GM12878 (cell line): ENCODE measurements around the gene DHDH. TPM values are rescaled to one million over a fixed set of nuclear protein-coding genes. Genes with fewer than 3 reads are reported as not detected.
A peak's percentile ranks its signal among the peaks of the same experiment; 100 is the strongest.

Experiments used
- FOS ChIP-seq: IDR thresholded peaks from 3 replicates; pipeline ENCODE4 v1.6.1; 2011; ENCODE audit warnings: borderline replicate concordance; ENCODE audit not compliant: insufficient read length; ENCODE audit errors: extremely low read depth
- HDAC2 ChIP-seq: fragments of 200-600 bp; sonication (generic); IDR thresholded peaks from 2 replicates; pipeline ENCODE4 v1.6.1; 2017
- HDGF ChIP-seq: fragments of 450-650 bp; IDR thresholded peaks from 2 replicates; pipeline ENCODE4 v1.6.1; 2016; ENCODE audit warnings: antibody characterized with exemption
- KAT2A ChIP-seq: conservative IDR thresholded peaks from 2 replicates; pipeline ENCODE4 v1.6.1; 2011; ENCODE audit warnings: low read depth, low read length; ENCODE audit not compliant: control insufficient read depth
- KLF5 ChIP-seq: fragments of 450-650 bp; IDR thresholded peaks from 2 replicates; pipeline ENCODE4 v1.6.1; 2014; ENCODE audit warnings: mild to moderate bottlenecking; ENCODE audit not compliant: partially characterized antibody
- MTA2 ChIP-seq: fragments of 450-650 bp; IDR thresholded peaks from 2 replicates; pipeline ENCODE4 v1.6.1; 2016; ENCODE audit warnings: low read depth, mild to moderate bottlenecking, moderate library complexity
- RB1 ChIP-seq: fragments of 450-650 bp; formaldehyde crosslinking; IDR thresholded peaks from 2 replicates; pipeline ENCODE4 v1.6.1; 2017; ENCODE audit warnings: mild to moderate bottlenecking, borderline replicate concordance
- TARDBP ChIP-seq: IDR thresholded peaks from 2 replicates; pipeline ENCODE4 v1.6.1; 2016; ENCODE audit warnings: borderline replicate concordance
- ZNF207 ChIP-seq: fragments of 450-650 bp; IDR thresholded peaks from 2 replicates; pipeline ENCODE4 v1.6.1; 2014; ENCODE audit warnings: antibody characterized with exemption, mild to moderate bottlenecking, borderline replicate concordance
- polyA plus RNA-seq, 11 experiments: library from polyadenylated mRNA; depleted of rRNA in 4 of 11; unstranded in 6 of 11; stranded (reverse) in 5 of 11; fragments of >200 nt; fragmentation: Nextera tagmentation in 4 of 11; fragmentation: Illumina TruSeq in 1 of 11; extraction: Ambion mirVana in 4 of 11; extraction: Trizol in 1 of 11; gene quantifications; 1 replicate in 1 of 11; 2 replicates in 10 of 11; pipeline versions ENCODE4 v1.2.1 to v1.2.3, GENCODE V29; 2011 to 2016; ENCODE audit warnings: inconsistent platforms in 2 of 11, missing spikeins in 2 of 11, low read depth in 1 of 11
- total RNA-seq, 4 experiments: library from RNA; depleted of rRNA in 3 of 4; stranded (reverse); fragments of >200 nt in 3 of 4; fragmentation: Illumina TruSeq in 1 of 4; extraction: Trizol in 1 of 4; gene quantifications; 2 replicates each; pipeline versions ENCODE4 v1.2.1 to v1.2.3, GENCODE V29; 2013 to 2021
- TF ChIP-seq, protein P1 (sequence below): fragments of 450-650 bp; IDR thresholded peaks from 2 replicates; pipeline ENCODE4 v1.6.1; 2018; ENCODE audit warnings: mild to moderate bottlenecking, low read depth, moderate library complexity; ENCODE audit not compliant: partially characterized antibody
- TF ChIP-seq, protein P2 (sequence below): fragments of 450-650 bp; IDR thresholded peaks from 2 replicates; pipeline ENCODE4 v1.6.1; 2016; ENCODE audit warnings: mild to moderate bottlenecking
- TF ChIP-seq, protein P3 (sequence below): fragments of 450-650 bp; IDR thresholded peaks from 2 replicates; pipeline ENCODE4 v1.6.1; 2017; ENCODE audit warnings: low read depth, mild to moderate bottlenecking, moderate library complexity

DHDH gene
- total and polyA plus RNA-seq, 10 of the 15 experiments (the other 5 are each of a cell fraction or from before 2014, with no cell fraction given) = 0.13 to 0.21 (median 0.15) TPM; not detected in 7

DNA sequence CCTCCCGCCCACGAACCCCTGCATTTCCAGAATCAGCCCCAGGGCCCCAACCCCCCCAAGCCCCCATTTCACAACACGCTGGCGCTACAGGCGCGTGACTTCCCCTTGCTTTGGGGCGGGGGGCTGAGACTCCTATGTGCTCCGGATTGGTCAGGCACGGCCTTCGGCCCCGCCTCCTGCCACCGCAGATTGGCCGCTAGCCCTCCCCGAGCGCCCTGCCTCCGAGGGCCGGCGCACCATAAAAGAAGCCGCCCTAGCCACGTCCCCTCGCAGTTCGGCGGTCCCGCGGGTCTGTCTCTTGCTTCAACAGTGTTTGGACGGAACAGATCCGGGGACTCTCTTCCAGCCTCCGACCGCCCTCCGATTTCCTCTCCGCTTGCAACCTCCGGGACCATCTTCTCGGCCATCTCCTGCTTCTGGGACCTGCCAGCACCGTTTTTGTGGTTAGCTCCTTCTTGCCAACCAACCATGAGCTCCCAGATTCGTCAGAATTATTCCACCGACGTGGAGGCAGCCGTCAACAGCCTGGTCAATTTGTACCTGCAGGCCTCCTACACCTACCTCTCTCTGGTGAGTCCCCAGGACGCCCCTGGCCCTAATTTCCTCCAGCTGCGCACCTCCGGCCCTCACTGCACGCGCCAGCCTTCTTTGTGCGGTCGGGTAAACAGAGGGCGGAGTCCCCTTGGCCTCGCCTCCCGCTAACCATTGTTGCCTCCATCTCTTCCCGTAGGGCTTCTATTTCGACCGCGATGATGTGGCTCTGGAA, 31.7 kb downstream of the DHDH start, which contains the start of gene FTL (continued):
- TF ChIP-seq, protein P1, sequence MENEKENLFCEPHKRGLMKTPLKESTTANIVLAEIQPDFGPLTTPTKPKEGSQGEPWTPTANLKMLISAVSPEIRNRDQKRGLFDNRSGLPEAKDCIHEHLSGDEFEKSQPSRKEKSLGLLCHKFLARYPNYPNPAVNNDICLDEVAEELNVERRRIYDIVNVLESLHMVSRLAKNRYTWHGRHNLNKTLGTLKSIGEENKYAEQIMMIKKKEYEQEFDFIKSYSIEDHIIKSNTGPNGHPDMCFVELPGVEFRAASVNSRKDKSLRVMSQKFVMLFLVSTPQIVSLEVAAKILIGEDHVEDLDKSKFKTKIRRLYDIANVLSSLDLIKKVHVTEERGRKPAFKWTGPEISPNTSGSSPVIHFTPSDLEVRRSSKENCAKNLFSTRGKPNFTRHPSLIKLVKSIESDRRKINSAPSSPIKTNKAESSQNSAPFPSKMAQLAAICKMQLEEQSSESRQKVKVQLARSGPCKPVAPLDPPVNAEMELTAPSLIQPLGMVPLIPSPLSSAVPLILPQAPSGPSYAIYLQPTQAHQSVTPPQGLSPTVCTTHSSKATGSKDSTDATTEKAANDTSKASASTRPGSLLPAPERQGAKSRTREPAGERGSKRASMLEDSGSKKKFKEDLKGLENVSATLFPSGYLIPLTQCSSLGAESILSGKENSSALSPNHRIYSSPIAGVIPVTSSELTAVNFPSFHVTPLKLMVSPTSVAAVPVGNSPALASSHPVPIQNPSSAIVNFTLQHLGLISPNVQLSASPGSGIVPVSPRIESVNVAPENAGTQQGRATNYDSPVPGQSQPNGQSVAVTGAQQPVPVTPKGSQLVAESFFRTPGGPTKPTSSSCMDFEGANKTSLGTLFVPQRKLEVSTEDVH = no peak
- TF ChIP-seq KLF5 (peak; percentile 64), HDAC2 (0 out of 2 replicates have a peak, but pooled peaks have one; percentile 57), TARDBP (0 out of 2 replicates have a peak, but pooled peaks have one; percentile 10), FOS (peak; percentile 23), KAT2A (no peak), MTA2 (0 out of 2 replicates have a peak, but pooled peaks have one; percentile 38), ZNF207 (peak; percentile 92; the same call in 1 of the 2 replicates), HDGF (peak; percentile 77; the same call in 1 of the 2 replicates), RB1 (peak; percentile 87; the same call in 1 of the 2 replicates)
- TF ChIP-seq, protein P2, sequence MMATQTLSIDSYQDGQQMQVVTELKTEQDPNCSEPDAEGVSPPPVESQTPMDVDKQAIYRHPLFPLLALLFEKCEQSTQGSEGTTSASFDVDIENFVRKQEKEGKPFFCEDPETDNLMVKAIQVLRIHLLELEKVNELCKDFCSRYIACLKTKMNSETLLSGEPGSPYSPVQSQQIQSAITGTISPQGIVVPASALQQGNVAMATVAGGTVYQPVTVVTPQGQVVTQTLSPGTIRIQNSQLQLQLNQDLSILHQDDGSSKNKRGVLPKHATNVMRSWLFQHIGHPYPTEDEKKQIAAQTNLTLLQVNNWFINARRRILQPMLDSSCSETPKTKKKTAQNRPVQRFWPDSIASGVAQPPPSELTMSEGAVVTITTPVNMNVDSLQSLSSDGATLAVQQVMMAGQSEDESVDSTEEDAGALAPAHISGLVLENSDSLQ = 0 out of 2 replicates have a peak, but pooled peaks have one; percentile 28
- TF ChIP-seq, protein P3, sequence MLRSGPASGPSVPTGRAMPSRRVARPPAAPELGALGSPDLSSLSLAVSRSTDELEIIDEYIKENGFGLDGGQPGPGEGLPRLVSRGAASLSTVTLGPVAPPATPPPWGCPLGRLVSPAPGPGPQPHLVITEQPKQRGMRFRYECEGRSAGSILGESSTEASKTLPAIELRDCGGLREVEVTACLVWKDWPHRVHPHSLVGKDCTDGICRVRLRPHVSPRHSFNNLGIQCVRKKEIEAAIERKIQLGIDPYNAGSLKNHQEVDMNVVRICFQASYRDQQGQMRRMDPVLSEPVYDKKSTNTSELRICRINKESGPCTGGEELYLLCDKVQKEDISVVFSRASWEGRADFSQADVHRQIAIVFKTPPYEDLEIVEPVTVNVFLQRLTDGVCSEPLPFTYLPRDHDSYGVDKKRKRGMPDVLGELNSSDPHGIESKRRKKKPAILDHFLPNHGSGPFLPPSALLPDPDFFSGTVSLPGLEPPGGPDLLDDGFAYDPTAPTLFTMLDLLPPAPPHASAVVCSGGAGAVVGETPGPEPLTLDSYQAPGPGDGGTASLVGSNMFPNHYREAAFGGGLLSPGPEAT = peak; percentile 46; the same call in 1 of the 2 replicates
- TF ChIP-seq, all 136 proteins: peak for 51
